HEK293 (cell line): ENCODE data around the gene ADGRB3.

Source experiments
- CTCF ChIA-PET: fragments of 350-600 bp; formaldehyde crosslinking; extraction: SDS; loops from one replicate; lab custom pipeline; 2021; ENCODE audit warnings: antibody characterized with exemption; lab: Yijun Ruan, JAX
- POLR2A ChIA-PET: fragments of 300-600 bp; formaldehyde crosslinking; extraction: SDS; loops from one replicate; lab custom pipeline; 2020; ENCODE audit warnings: antibody characterized with exemption, inconsistent platforms; lab: Yijun Ruan, JAX
- H3K27ac ChIP-seq: fragments of 200-500 bp; sonication (Bioruptor generic); 2 replicates; pipeline ENCODE4 v1.5.1; 2014; ENCODE audit warnings: low read depth, low read length, control low read depth, inconsistent platforms; ENCODE audit errors: extremely low read depth
- H3K36me3 ChIP-seq, 2 experiments: fragments of 200-500 bp in 1 of 2; sonication (Bioruptor generic) in 1 of 2; 1 replicate in 1 of 2; 2 replicates in 1 of 2; pipeline ENCODE4 v1.5.1; 2014 to 2017; ENCODE audit warnings: inconsistent platforms in 2 of 2, low read length in 2 of 2; ENCODE audit not compliant: control insufficient read depth in 2 of 2, insufficient read depth in 1 of 2
- H3K4me1 ChIP-seq: fragments of 200-500 bp; sonication (Bioruptor generic); 2 replicates; pipeline ENCODE4 v1.5.1; 2014; ENCODE audit warnings: mild to moderate bottlenecking, low read length, inconsistent platforms; ENCODE audit not compliant: control insufficient read depth, insufficient read depth
- H3K4me3 ChIP-seq: 2 replicates; pipeline ENCODE4 v1.5.1; 2011; ENCODE audit warnings: low read depth, mild to moderate bottlenecking, control low read depth, low read length, moderate library complexity
- H3K9me3 ChIP-seq: fragments of 200-500 bp; sonication (Bioruptor generic); 2 replicates; pipeline ENCODE4 v1.5.1; 2014; ENCODE audit warnings: low read depth, low read length, inconsistent platforms; ENCODE audit not compliant: control insufficient read depth, insufficient read depth
- SCRT2 ChIP-seq: fragments of 450-650 bp; formaldehyde crosslinking; IDR thresholded peaks from 2 replicates; pipeline ENCODE4 v1.5.1; 2016; ENCODE audit warnings: missing biosample characterization, missing genetic modification characterization
- SP7 ChIP-seq: fragments of 450-650 bp; formaldehyde crosslinking; IDR thresholded peaks from 2 replicates; pipeline ENCODE4 v1.5.1; 2016; ENCODE audit warnings: missing biosample characterization, missing genetic modification characterization
- ZBTB1 ChIP-seq: fragments of 450-650 bp; formaldehyde crosslinking; IDR thresholded peaks from 2 replicates; pipeline ENCODE4 v1.5.1; 2016; ENCODE audit warnings: missing biosample characterization, missing genetic modification characterization
- ZNF133 ChIP-seq: fragments of 450-650 bp; formaldehyde crosslinking; IDR thresholded peaks from 2 replicates; pipeline ENCODE4 v1.5.1; 2016; ENCODE audit warnings: missing biosample characterization, missing genetic modification characterization
- ZNF416 ChIP-seq: fragments of 450-650 bp; formaldehyde crosslinking; IDR thresholded peaks from 2 replicates; pipeline ENCODE4 v1.5.1; 2016; ENCODE audit warnings: missing biosample characterization, missing genetic modification characterization
- ZNF596 ChIP-seq: fragments of 450-650 bp; IDR thresholded peaks from 2 replicates; pipeline ENCODE4 v1.5.0; 2018; ENCODE audit warnings: missing biosample characterization, mild to moderate bottlenecking, missing genetic modification characterization, moderate library complexity
- ZNF660 ChIP-seq: fragments of 450-650 bp; IDR thresholded peaks from 2 replicates; pipeline ENCODE4 v1.5.1; 2018; ENCODE audit warnings: missing biosample characterization, mild to moderate bottlenecking, missing genetic modification characterization
- ZNF747 ChIP-seq: fragments of 450-650 bp; formaldehyde crosslinking; IDR thresholded peaks from 2 replicates; pipeline ENCODE4 v1.5.1; 2016; ENCODE audit warnings: missing biosample characterization, missing genetic modification characterization
- ZNF785 ChIP-seq: fragments of 450-650 bp; formaldehyde crosslinking; IDR thresholded peaks from 2 replicates; pipeline ENCODE4 v1.5.1; 2016; ENCODE audit warnings: missing biosample characterization, missing genetic modification characterization
- TF ChIP-seq, protein P1 (sequence below): fragments of 450-650 bp; IDR thresholded peaks from 2 replicates; pipeline ENCODE4 v1.5.1; 2018; ENCODE audit warnings: missing biosample characterization, mild to moderate bottlenecking, missing genetic modification characterization
- TF ChIP-seq, protein P2 (sequence below): fragments of 450-650 bp; formaldehyde crosslinking; IDR thresholded peaks from 2 replicates; pipeline ENCODE4 v1.5.1; 2016; ENCODE audit warnings: missing biosample characterization, missing genetic modification characterization
- TF ChIP-seq, protein P3 (sequence below): fragments of 450-650 bp; formaldehyde crosslinking; IDR thresholded peaks from 2 replicates; pipeline ENCODE4 v1.5.1; 2016; ENCODE audit warnings: missing biosample characterization, missing genetic modification characterization

Gene ADGRB3

DNA sequence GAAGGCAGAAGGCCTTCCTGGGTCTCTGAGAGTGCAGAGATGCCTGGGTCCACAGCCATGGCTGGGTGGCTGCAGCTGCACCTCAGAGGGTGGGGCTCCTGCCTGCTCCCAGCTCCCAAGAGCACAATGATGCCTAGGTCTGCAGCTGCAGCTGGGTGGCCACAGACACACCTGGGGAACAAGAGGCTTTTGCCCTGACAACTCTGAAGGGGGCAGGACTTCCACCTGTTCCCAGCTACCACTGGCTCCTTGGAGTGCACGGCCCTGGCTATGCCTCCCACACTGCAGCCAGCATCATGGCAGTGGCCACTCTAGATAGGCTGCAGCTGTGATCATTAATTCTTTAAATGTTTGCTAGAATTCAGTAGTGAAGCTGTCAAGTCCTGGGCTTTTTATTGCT lies 511.3 kb downstream of the ADGRB3 start:
- Histone ChIP-seq H3K4me1 (no peaks in the 10 kb centered on the region), H3K4me3 (no peak overlapping the region), H3K9me3 (no peaks in the 10 kb centered on the region), H3K36me3 (no peaks in the 10 kb centered on the region), H3K27ac (no peak overlapping the region)
- ChIA-PET POLR2A (no interaction called here), CTCF (interaction anchor here (1.0 kb wide), 1 partner anchor 19 kb away, joined by 5 read pairs; no protein-coding TSS in a partner anchor)
- no peak for TF ChIP-seq ZNF596 (tag by site-specific recombination)
- TF ChIP-seq, protein P1, sequence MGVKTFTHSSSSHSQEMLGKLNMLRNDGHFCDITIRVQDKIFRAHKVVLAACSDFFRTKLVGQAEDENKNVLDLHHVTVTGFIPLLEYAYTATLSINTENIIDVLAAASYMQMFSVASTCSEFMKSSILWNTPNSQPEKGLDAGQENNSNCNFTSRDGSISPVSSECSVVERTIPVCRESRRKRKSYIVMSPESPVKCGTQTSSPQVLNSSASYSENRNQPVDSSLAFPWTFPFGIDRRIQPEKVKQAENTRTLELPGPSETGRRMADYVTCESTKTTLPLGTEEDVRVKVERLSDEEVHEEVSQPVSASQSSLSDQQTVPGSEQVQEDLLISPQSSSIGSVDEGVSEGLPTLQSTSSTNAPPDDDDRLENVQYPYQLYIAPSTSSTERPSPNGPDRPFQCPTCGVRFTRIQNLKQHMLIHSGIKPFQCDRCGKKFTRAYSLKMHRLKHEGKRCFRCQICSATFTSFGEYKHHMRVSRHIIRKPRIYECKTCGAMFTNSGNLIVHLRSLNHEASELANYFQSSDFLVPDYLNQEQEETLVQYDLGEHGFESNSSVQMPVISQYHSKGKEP (tag by site-specific recombination): no peak
- TF ChIP-seq ZBTB1: no peak
- no peak for TF ChIP-seq ZNF785 (tag by site-specific recombination)
- TF ChIP-seq SP7 (tag by site-specific recombination): no peak
- no peak for TF ChIP-seq ZNF747 (tag by site-specific recombination)

DNA sequence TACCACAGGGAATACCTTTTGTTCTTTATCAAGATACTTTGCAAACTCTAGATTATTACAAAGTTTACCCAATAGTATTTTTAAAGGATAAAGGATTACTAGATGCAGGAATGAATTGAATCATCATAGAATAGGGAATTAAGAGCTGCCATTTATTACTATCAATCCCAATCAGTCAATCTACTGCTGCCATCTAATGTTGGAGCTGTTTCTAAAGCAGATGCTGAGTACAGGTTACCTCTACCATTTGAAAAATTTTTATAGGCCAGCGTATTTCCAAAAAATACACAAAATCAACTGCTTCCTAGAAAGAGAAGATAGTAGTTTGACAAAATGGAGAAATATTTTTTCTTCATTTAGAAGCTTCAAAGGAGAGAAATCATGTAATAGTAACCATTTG lies 520.4 kb downstream of the ADGRB3 start:
- CTCF ChIA-PET: no interaction called here
- H3K9me3 ChIP-seq: no peaks in the 10 kb centered on the region
- no peak overlapping the region for H3K4me3 ChIP-seq
- no peak overlapping the region for H3K27ac ChIP-seq
- POLR2A ChIA-PET: no interaction called here
- TF ChIP-seq, protein P2, sequence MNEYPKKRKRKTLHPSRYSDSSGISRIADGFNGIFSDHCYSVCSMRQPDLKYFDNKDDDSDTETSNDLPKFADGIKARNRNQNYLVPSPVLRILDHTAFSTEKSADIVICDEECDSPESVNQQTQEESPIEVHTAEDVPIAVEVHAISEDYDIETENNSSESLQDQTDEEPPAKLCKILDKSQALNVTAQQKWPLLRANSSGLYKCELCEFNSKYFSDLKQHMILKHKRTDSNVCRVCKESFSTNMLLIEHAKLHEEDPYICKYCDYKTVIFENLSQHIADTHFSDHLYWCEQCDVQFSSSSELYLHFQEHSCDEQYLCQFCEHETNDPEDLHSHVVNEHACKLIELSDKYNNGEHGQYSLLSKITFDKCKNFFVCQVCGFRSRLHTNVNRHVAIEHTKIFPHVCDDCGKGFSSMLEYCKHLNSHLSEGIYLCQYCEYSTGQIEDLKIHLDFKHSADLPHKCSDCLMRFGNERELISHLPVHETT (tag by site-specific recombination): no peak
- TF ChIP-seq SCRT2 (tag by site-specific recombination) (no peak), ZNF660 (no peak), ZNF416 (tag by site-specific recombination) (no peak)
- H3K36me3 ChIP-seq: no peaks in the 10 kb centered on the region
- no peaks in the 10 kb centered on the region for H3K4me1 ChIP-seq

DNA sequence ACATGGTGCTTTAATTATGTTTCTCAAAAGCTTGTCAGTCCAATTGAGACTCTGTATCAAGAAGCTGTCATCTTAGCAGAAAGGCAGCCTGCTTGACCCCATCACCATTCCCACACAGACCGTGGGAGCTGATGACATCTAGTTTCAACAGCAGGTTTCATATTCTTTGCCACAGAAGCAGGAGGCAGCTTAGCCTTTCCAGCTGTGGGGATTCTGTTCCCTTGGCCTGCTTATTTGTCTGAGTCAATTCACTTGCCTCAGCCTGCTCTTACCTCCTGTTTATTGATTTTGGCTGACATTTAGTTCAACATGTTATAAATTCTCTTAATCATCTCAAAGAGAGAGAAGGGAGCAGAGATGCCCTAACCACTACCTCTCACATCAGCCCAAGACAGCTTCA lies 527.7 kb downstream of the ADGRB3 start:
- H3K36me3 ChIP-seq: no peaks in the 10 kb centered on the region
- no peak for TF ChIP-seq ZNF133 (tag by site-specific recombination)
- TF ChIP-seq, protein P3, sequence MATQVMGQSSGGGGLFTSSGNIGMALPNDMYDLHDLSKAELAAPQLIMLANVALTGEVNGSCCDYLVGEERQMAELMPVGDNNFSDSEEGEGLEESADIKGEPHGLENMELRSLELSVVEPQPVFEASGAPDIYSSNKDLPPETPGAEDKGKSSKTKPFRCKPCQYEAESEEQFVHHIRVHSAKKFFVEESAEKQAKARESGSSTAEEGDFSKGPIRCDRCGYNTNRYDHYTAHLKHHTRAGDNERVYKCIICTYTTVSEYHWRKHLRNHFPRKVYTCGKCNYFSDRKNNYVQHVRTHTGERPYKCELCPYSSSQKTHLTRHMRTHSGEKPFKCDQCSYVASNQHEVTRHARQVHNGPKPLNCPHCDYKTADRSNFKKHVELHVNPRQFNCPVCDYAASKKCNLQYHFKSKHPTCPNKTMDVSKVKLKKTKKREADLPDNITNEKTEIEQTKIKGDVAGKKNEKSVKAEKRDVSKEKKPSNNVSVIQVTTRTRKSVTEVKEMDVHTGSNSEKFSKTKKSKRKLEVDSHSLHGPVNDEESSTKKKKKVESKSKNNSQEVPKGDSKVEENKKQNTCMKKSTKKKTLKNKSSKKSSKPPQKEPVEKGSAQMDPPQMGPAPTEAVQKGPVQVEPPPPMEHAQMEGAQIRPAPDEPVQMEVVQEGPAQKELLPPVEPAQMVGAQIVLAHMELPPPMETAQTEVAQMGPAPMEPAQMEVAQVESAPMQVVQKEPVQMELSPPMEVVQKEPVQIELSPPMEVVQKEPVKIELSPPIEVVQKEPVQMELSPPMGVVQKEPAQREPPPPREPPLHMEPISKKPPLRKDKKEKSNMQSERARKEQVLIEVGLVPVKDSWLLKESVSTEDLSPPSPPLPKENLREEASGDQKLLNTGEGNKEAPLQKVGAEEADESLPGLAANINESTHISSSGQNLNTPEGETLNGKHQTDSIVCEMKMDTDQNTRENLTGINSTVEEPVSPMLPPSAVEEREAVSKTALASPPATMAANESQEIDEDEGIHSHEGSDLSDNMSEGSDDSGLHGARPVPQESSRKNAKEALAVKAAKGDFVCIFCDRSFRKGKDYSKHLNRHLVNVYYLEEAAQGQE (tag by site-specific recombination): no peak
- no peak for TF ChIP-seq ZNF596 (tag by site-specific recombination)
- H3K4me3 ChIP-seq: no peak overlapping the region
- no peaks in the 10 kb centered on the region for H3K4me1 ChIP-seq
- POLR2A ChIA-PET: no interaction called here
- CTCF ChIA-PET: interaction anchor here (0.6 to 1.4 kb wide), 2 partner anchors 8 to 647 kb away, joined by 3 read pairs; no protein-coding TSS in a partner anchor
- no peak overlapping the region for H3K27ac ChIP-seq
- no peaks in the 10 kb centered on the region for H3K9me3 ChIP-seq
